ENCODE data around the gene PDHX. TPM values are rescaled to one million over a fixed set of nuclear protein-coding genes. Genes with fewer than 3 reads are reported as not detected.

The PDHX gene
- total RNA-seq, 2 experiments from 2014 or later: 34.5 to 35.5 TPM

GRCh38 chr11:34936945-34937629, 20.7 kb downstream of the PDHX start:
- Mint-ChIP-seq H3K36me3 (peaks cover 12% of the 10 kb centered on the region), H3K4me1 (ENCODE audit: low read depth) (peaks cover 11% of the 10 kb centered on the region), H3K4me3 (no peak overlapping the region), H3K27me3 (no peaks in the 10 kb centered on the region), H3K9me3 (no peaks in the 10 kb centered on the region), H3K27ac (no peak overlapping the region)
- ChIA-PET POLR2A (no interaction called here), CTCF (no interaction called here)
- intact Hi-C loops (cut with micrococcal nuclease): no loop called here
- no peak for DNase-seq

- POLR2A ChIA-PET: no interaction called here
Measured at GRCh38 chr11:34938611-34939010, 22.2 kb downstream of the PDHX start.

GRCh38 chr11:34940026-34940677, 23.7 kb downstream of the PDHX start:
- Mint-ChIP-seq H3K4me1 (ENCODE audit: low read depth) (peaks cover 11% of the 10 kb centered on the region), H3K27me3 (no peaks in the 10 kb centered on the region), H3K4me3 (no peak overlapping the region), H3K36me3 (peaks cover 7% of the 10 kb centered on the region), H3K27ac (no peak overlapping the region), H3K9me3 (peaks cover 5% of the 10 kb centered on the region)
- intact Hi-C loops (cut with micrococcal nuclease): no loop called here
- no peak for DNase-seq
- POLR2A ChIA-PET: no interaction called here
- CTCF ChIA-PET: interaction anchor here (1.7 kb wide), 1 partner anchor 354 kb away, joined by 5 read pairs; no protein-coding TSS in a partner anchor

More at GRCh38 chr11:34938611-34939010, 22.2 kb downstream of the PDHX start:
- no peaks in the 10 kb centered on the region for H3K9me3 Mint-ChIP-seq
- intact Hi-C loops (cut with micrococcal nuclease): no loop called here
- H3K27me3 Mint-ChIP-seq: no peaks in the 10 kb centered on the region
- peaks cover 11% of the 10 kb centered on the region for H3K4me1 Mint-ChIP-seq (ENCODE audit: low read depth)
- no peak overlapping the region for H3K27ac Mint-ChIP-seq
- peaks cover 6% of the 10 kb centered on the region for H3K36me3 Mint-ChIP-seq
- DNase-seq: no peak
- CTCF ChIA-PET: interaction anchor here (0.7 to 1.7 kb wide), 2 partner anchors 353 to 469 kb away, joined by 3 to 5 read pairs; no protein-coding TSS in a partner anchor
- no peak overlapping the region for H3K4me3 Mint-ChIP-seq

GRCh38 chr11:34941688-34942087, 25.3 kb downstream of the PDHX start:
- no peak for DNase-seq
- peaks cover 5% of the 10 kb centered on the region for H3K9me3 Mint-ChIP-seq
- CTCF ChIA-PET: interaction anchor here (1.0 to 1.3 kb wide), 2 partner anchors 450 to 544 kb away, joined by 3 to 4 read pairs; no protein-coding TSS in a partner anchor
- no peaks in the 10 kb centered on the region for H3K27me3 Mint-ChIP-seq
- no peak overlapping the region for H3K27ac Mint-ChIP-seq
- POLR2A ChIA-PET: no interaction called here
- peaks cover 4% of the 10 kb centered on the region for H3K36me3 Mint-ChIP-seq
- no peak overlapping the region for H3K4me3 Mint-ChIP-seq
- intact Hi-C loops (cut with micrococcal nuclease): no loop called here
- H3K4me1 Mint-ChIP-seq (ENCODE audit: low read depth): peaks cover 8% of the 10 kb centered on the region

GRCh38 chr11:34944692-34945091, 28.3 kb downstream of the PDHX start:
- H3K36me3 Mint-ChIP-seq: peaks cover 11% of the 10 kb centered on the region
- peaks cover 5% of the 10 kb centered on the region for H3K9me3 Mint-ChIP-seq
- DNase-seq: no peak
- intact Hi-C loops (cut with micrococcal nuclease): no loop called here
- no peaks in the 10 kb centered on the region for H3K27me3 Mint-ChIP-seq
- CTCF ChIA-PET: interaction anchor here (0.7 to 1.4 kb wide), 2 partner anchors 18 to 21 kb away, joined by 3 read pairs; no protein-coding TSS in a partner anchor
- POLR2A ChIA-PET: no interaction called here
- H3K27ac Mint-ChIP-seq: no peak overlapping the region
- H3K4me3 Mint-ChIP-seq: no peak overlapping the region
- peaks cover 8% of the 10 kb centered on the region for H3K4me1 Mint-ChIP-seq (ENCODE audit: low read depth)

GRCh38 chr11:34948696-34949095, 32.3 kb downstream of the PDHX start:
- POLR2A ChIA-PET: no interaction called here
- H3K27me3 Mint-ChIP-seq: no peaks in the 10 kb centered on the region
- peaks cover 5% of the 10 kb centered on the region for H3K9me3 Mint-ChIP-seq
- no peak for DNase-seq
- peaks cover 12% of the 10 kb centered on the region for H3K36me3 Mint-ChIP-seq
- intact Hi-C loops (cut with micrococcal nuclease): no loop called here
- H3K4me3 Mint-ChIP-seq: no peak overlapping the region
- peaks cover 10% of the 10 kb centered on the region for H3K4me1 Mint-ChIP-seq (ENCODE audit: low read depth)
- no peak overlapping the region for H3K27ac Mint-ChIP-seq
- CTCF ChIA-PET: interaction anchor here (0.6 kb wide), 1 partner anchor 24 kb away, joined by 3 read pairs; no protein-coding TSS in a partner anchor

- no peak for DNase-seq
- no peak overlapping the region for H3K4me3 Mint-ChIP-seq
- peaks cover 8% of the 10 kb centered on the region for H3K36me3 Mint-ChIP-seq
- no peak overlapping the region for H3K27ac Mint-ChIP-seq
- ChIA-PET CTCF (interaction anchor here (1.2 kb wide), 1 partner anchor 29 kb away, joined by 4 read pairs; no protein-coding TSS in a partner anchor), POLR2A (no interaction called here)
- intact Hi-C loops (cut with micrococcal nuclease): no loop called here
- H3K27me3 Mint-ChIP-seq: no peaks in the 10 kb centered on the region
- H3K4me1 Mint-ChIP-seq (ENCODE audit: low read depth): peaks cover 6% of the 10 kb centered on the region
- no peaks in the 10 kb centered on the region for H3K9me3 Mint-ChIP-seq
Measured at GRCh38 chr11:34953955-34954354, 37.5 kb downstream of the PDHX start.

GRCh38 chr11:34957206-34957605, 40.8 kb downstream of the PDHX start:
- DNase-seq: no peak
- no peak overlapping the region for H3K27ac Mint-ChIP-seq
- no peaks in the 10 kb centered on the region for H3K9me3 Mint-ChIP-seq
- ChIA-PET CTCF (no interaction called here), POLR2A (no interaction called here)
- peaks cover 6% of the 10 kb centered on the region for H3K4me1 Mint-ChIP-seq (ENCODE audit: low read depth)
- H3K27me3 Mint-ChIP-seq: no peaks in the 10 kb centered on the region
- H3K4me3 Mint-ChIP-seq: no peak overlapping the region
- H3K36me3 Mint-ChIP-seq: peaks cover 14% of the 10 kb centered on the region
- intact Hi-C loops (cut with micrococcal nuclease): no loop called here

GRCh38 chr11:34957606-34958005, 41.2 kb downstream of the PDHX start:
- H3K4me1 Mint-ChIP-seq (ENCODE audit: low read depth): peaks cover 6% of the 10 kb centered on the region
- DNase-seq: no peak
- H3K36me3 Mint-ChIP-seq: peaks cover 14% of the 10 kb centered on the region
- no peaks in the 10 kb centered on the region for H3K9me3 Mint-ChIP-seq
- H3K27ac Mint-ChIP-seq: no peak overlapping the region
- H3K4me3 Mint-ChIP-seq: no peak overlapping the region
- POLR2A ChIA-PET: no interaction called here
- CTCF ChIA-PET: no interaction called here
- H3K27me3 Mint-ChIP-seq: no peaks in the 10 kb centered on the region
- intact Hi-C loops (cut with micrococcal nuclease): no loop called here

- H3K27me3 Mint-ChIP-seq: no peaks in the 10 kb centered on the region
- no peaks in the 10 kb centered on the region for H3K9me3 Mint-ChIP-seq
- H3K27ac Mint-ChIP-seq: no peak overlapping the region
- no peaks in the 10 kb centered on the region for H3K4me1 Mint-ChIP-seq (ENCODE audit: low read depth)
- ChIA-PET CTCF (no interaction called here), POLR2A (no interaction called here)
- no peak for DNase-seq
- H3K4me3 Mint-ChIP-seq: no peak overlapping the region
- intact Hi-C loops (cut with micrococcal nuclease): no loop called here
- H3K36me3 Mint-ChIP-seq: peaks cover 11% of the 10 kb centered on the region
Measured at GRCh38 chr11:34959770-34960169, 43.4 kb downstream of the PDHX start.

- no peaks in the 10 kb centered on the region for H3K27me3 Mint-ChIP-seq
- no peaks in the 10 kb centered on the region for H3K4me1 Mint-ChIP-seq (ENCODE audit: low read depth)
- DNase-seq: no peak
- peaks cover 11% of the 10 kb centered on the region for H3K36me3 Mint-ChIP-seq
- intact Hi-C loops (cut with micrococcal nuclease): no loop called here
- no peak overlapping the region for H3K27ac Mint-ChIP-seq
- CTCF ChIA-PET: no interaction called here
- no peaks in the 10 kb centered on the region for H3K9me3 Mint-ChIP-seq
- POLR2A ChIA-PET: no interaction called here
- H3K4me3 Mint-ChIP-seq: no peak overlapping the region
Measured at GRCh38 chr11:34960277-34960676, 43.9 kb downstream of the PDHX start.

GRCh38 chr11:34962034-34962433, 45.6 kb downstream of the PDHX start:
- DNase-seq: no peak
- CTCF ChIA-PET: no interaction called here

GRCh38 chr11:34963351-34963750, 46.9 kb downstream of the PDHX start:
- H3K27me3 Mint-ChIP-seq: no peaks in the 10 kb centered on the region
- no peaks in the 10 kb centered on the region for H3K9me3 Mint-ChIP-seq
- POLR2A ChIA-PET: no interaction called here
- DNase-seq: no peak
- CTCF ChIA-PET: no interaction called here
- peaks cover 18% of the 10 kb centered on the region for H3K36me3 Mint-ChIP-seq
- intact Hi-C loops (cut with micrococcal nuclease): no loop called here
- no peak overlapping the region for H3K27ac Mint-ChIP-seq
- H3K4me1 Mint-ChIP-seq (ENCODE audit: low read depth): no peaks in the 10 kb centered on the region
- no peak overlapping the region for H3K4me3 Mint-ChIP-seq

More at GRCh38 chr11:34962034-34962433, 45.6 kb downstream of the PDHX start:
- Mint-ChIP-seq H3K4me1 (ENCODE audit: low read depth) (no peaks in the 10 kb centered on the region), H3K4me3 (no peak overlapping the region), H3K36me3 (peaks cover 17% of the 10 kb centered on the region), H3K27ac (no peak overlapping the region), H3K27me3 (no peaks in the 10 kb centered on the region), H3K9me3 (no peaks in the 10 kb centered on the region)
- POLR2A ChIA-PET: no interaction called here
- intact Hi-C loops (cut with micrococcal nuclease): no loop called here
